B cell (primary cell): ENCODE measurements around the gene ZNF683. TPM values are rescaled to one million over a fixed set of nuclear protein-coding genes. Genes with fewer than 3 reads are reported as not detected.

Experiments used
- ATAC-seq: fragments of 200-7000 bp; cut with Tn5 transposase; one replicate; pipeline ENCODE4 v1.10.0; 2021; ENCODE audit warnings: low read depth, mild to moderate bottlenecking, moderate number of reproducible peaks, moderate library complexity
- CTCF ChIA-PET: fragments of 350-600 bp; sonication (Branson Sonifier 250); formaldehyde crosslinking; loops from one replicate; lab custom pipeline; 2021; ENCODE audit warnings: antibody characterized with exemption, inconsistent platforms; lab: Charles Lee
- POLR2A ChIA-PET: fragments of 350-600 bp; sonication (Branson Sonifier 250); formaldehyde crosslinking; loops from one replicate; lab custom pipeline; 2021; ENCODE audit warnings: antibody characterized with exemption; lab: Charles Lee
- DNase-seq: peaks from one replicate; pipeline ENCODE4 v3.0.0; 2013
- H2AFZ ChIP-seq: 2 replicates; pipeline ENCODE4 v1.6.1; 2012; ENCODE audit warnings: mild to moderate bottlenecking, low read depth, low read length; ENCODE audit not compliant: insufficient read depth, poor library complexity, severe bottlenecking
- H3K27ac ChIP-seq, 2 donors: 1 replicate in 1 of 2; 2 replicates in 1 of 2; pipeline ENCODE4 v1.5.1; 2012 to 2013; ENCODE audit warnings: low read length in 2 of 2, mild to moderate bottlenecking in 2 of 2, moderate library complexity in 1 of 2
- H3K27me3 ChIP-seq, 4 experiments: fragments of 200-600 bp in 1 of 4; sonication (generic) in 1 of 4; replicated peaks in 1 of 4; 1 replicate in 2 of 4; 2 replicates in 2 of 4; pipeline versions ENCODE4 v1.6.1 to v1.7.0; 2013 to 2016; ENCODE audit warnings: low read length in 3 of 4, mild to moderate bottlenecking in 2 of 4, mixed read lengths in 1 of 4, moderate library complexity in 1 of 4; ENCODE audit not compliant: insufficient read depth in 4 of 4, control insufficient read depth in 3 of 4; ENCODE audit errors: control extremely low read depth in 1 of 4
- H3K36me3 ChIP-seq, 2 experiments: replicated peaks in 1 of 2; 1 replicate in 1 of 2; 2 replicates in 1 of 2; pipeline versions ENCODE4 v1.6.1 to v1.7.1; 2013; ENCODE audit warnings: low read length in 1 of 2; ENCODE audit not compliant: insufficient read depth in 2 of 2, control insufficient read depth in 1 of 2; ENCODE audit errors: control extremely low read depth in 1 of 2, extremely low read depth in 1 of 2
- H3K4me1 ChIP-seq, 2 donors: fragments of 200-600 bp in 1 of 2; sonication (generic) in 1 of 2; 1 replicate in 1 of 2; 2 replicates in 1 of 2; pipeline versions ENCODE4 v1.5.1 to v1.6.1; 2013 to 2017; ENCODE audit warnings: low read length in 2 of 2; ENCODE audit not compliant: control insufficient read depth in 2 of 2, insufficient read depth in 2 of 2
- H3K4me2 ChIP-seq: replicated peaks from 2 replicates; pipeline ENCODE3; 2012; ENCODE audit warnings: mild to moderate bottlenecking, low read depth, low read length; ENCODE audit not compliant: poor library complexity, severe bottlenecking
- H3K4me3 ChIP-seq, 5 experiments: fragments of 200-600 bp in 1 of 5; sonication (generic) in 1 of 5; 1 replicate in 3 of 5; 2 replicates in 2 of 5; pipeline versions ENCODE4 v1.5.1 to v1.7.0; 2011 to 2016; ENCODE audit warnings: low read length in 4 of 5, mild to moderate bottlenecking in 4 of 5, low read depth in 2 of 5, control low read depth in 1 of 5, moderate library complexity in 1 of 5; ENCODE audit not compliant: insufficient read depth in 1 of 5; ENCODE audit errors: control extremely low read depth in 1 of 5, extremely low read depth in 1 of 5
- H3K79me2 ChIP-seq: fragments of 200-600 bp; sonication (generic); one replicate; pipeline ENCODE4 v1.6.0; 2016; ENCODE audit warnings: low read length; ENCODE audit not compliant: control insufficient read depth, insufficient read depth
- H3K9ac ChIP-seq: fragments of 200-600 bp; sonication (generic); 2 replicates; pipeline ENCODE4 v1.6.1; 2017; ENCODE audit warnings: mild to moderate bottlenecking, low read length, moderate library complexity
- H3K9me3 ChIP-seq, 3 donors: one replicate each; pipeline versions ENCODE4 v1.6.1 to v1.7.1; 2013; ENCODE audit warnings: low read length in 2 of 3; ENCODE audit not compliant: control insufficient read depth in 2 of 3, insufficient read depth in 1 of 3; ENCODE audit errors: control extremely low read depth in 1 of 3
- H4K20me1 ChIP-seq: 2 replicates; pipeline ENCODE4 v1.6.0; 2012; ENCODE audit warnings: mild to moderate bottlenecking, low read length; ENCODE audit not compliant: insufficient read depth, control insufficient read depth, poor library complexity, severe bottlenecking
- H3K27ac Mint-ChIP-seq: one replicate; pipeline ENCODE4 v1.8.0; 2021; ENCODE audit warnings: mixed read lengths
- H3K27me3 Mint-ChIP-seq: one replicate; pipeline ENCODE4 v1.8.0; 2021; ENCODE audit warnings: mixed read lengths
- H3K4me1 Mint-ChIP-seq: one replicate; pipeline ENCODE4 v1.8.0; 2021; ENCODE audit warnings: mixed read lengths
- H3K4me3 Mint-ChIP-seq: one replicate; pipeline ENCODE4 v1.8.0; 2021; ENCODE audit warnings: mixed read lengths
- H3K9me3 Mint-ChIP-seq: one replicate; pipeline ENCODE4 v1.8.0; 2022; ENCODE audit warnings: mixed read lengths; ENCODE audit not compliant: insufficient read depth
- EZH2 ChIP-seq: IDR thresholded peaks from 2 replicates; pipeline ENCODE4 v1.6.1; 2012; ENCODE audit warnings: borderline replicate concordance, low read depth, mild to moderate bottlenecking, moderate library complexity, low read length; ENCODE audit not compliant: insufficient read depth, poor library complexity, severe bottlenecking
- WGBS: methylation state at CpG from one replicate; pipeline ENCODE4 v1.1.5; 2013; ENCODE audit warnings: missing lambda C conversion rate; ENCODE audit not compliant: insufficient coverage; 5-methylcytosine and 5-hydroxymethylcytosine counted together
- intact Hi-C: fragments of 100-400 bp; cut with micrococcal nuclease; formaldehyde crosslinking; loops from one replicate; pipeline ENCODE4 v1.10.0; 2022
- polyA plus RNA-seq: library from polyadenylated mRNA; depleted of rRNA; stranded (reverse); fragments of >200 nt; gene quantifications from 2 replicates; pipeline ENCODE4 v1.2.3, GENCODE V29; 2012
- total RNA-seq, 2 donors: library from RNA; stranded (reverse); fragments of 120-200 nt in 1 of 2; gene quantifications; 1 replicate in 1 of 2; 2 replicates in 1 of 2; pipeline versions ENCODE4 v1.2.3 to v1.2.4, GENCODE V29; 2013 to 2022
- TF ChIP-seq, protein P1 (sequence below): fragments of 200-600 bp; IDR thresholded peaks from one replicate; pipeline ENCODE4 v1.8.0; 2022; ENCODE audit warnings: antibody characterized with exemption, mild to moderate bottlenecking

The ZNF683 gene
- total and polyA plus RNA-seq, 2 donors (not counting 1 experiment from before 2014, with no cell fraction given), result 0.45 to 0.67 TPM

DNA sequence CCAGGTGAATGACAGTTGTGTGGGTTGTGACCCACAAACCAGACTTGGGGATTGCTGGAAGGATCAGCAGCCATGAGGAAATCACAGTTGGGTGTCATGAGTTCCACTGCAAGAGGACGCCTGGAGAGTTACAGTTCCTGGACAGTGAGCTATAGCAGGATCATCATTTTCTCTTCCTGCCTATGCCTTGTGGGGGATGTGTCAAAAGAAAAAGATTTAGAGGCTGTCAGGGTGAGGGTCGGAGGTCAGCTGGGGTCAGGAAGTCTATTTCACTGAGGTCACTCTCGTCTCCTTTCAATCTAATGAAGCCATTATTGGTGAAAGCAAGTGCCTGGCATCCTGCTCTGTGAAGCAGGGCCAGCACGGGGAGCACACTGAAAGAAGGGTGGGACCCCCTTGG is 31.1 kb upstream of the ZNF683 start:
- H3K4me2 ChIP-seq, result no peak overlapping the region
- H4K20me1 ChIP-seq, result no peaks in the 10 kb centered on the region
- no peaks in the 10 kb centered on the region for H3K79me2 ChIP-seq
- intact Hi-C loops, result no loop called here
- peaks cover 0 to 7% (median under 1%) of the 10 kb centered on the region in 4 experiments for H3K27me3 ChIP-seq
- CTCF ChIA-PET, result interaction anchor here (1.3 to 4.5 kb wide), 2 partner anchors 13 to 170 kb away, joined by 3 to 35 read pairs; partner anchors contain the start of gene CEP85
- 39% methylated on average over 3 of the region's 4 CpGs for WGBS
- Mint-ChIP-seq H3K27ac (no peak overlapping the region), H3K9me3 (no peaks in the 10 kb centered on the region), H3K4me1 (peaks cover 2% of the 10 kb centered on the region), H3K27me3 (peaks cover 43% of the 10 kb centered on the region), H3K4me3 (no peak overlapping the region)
- POLR2A ChIA-PET, result no interaction called here
- no peak for TF ChIP-seq EZH2
- TF ChIP-seq, protein P1, sequence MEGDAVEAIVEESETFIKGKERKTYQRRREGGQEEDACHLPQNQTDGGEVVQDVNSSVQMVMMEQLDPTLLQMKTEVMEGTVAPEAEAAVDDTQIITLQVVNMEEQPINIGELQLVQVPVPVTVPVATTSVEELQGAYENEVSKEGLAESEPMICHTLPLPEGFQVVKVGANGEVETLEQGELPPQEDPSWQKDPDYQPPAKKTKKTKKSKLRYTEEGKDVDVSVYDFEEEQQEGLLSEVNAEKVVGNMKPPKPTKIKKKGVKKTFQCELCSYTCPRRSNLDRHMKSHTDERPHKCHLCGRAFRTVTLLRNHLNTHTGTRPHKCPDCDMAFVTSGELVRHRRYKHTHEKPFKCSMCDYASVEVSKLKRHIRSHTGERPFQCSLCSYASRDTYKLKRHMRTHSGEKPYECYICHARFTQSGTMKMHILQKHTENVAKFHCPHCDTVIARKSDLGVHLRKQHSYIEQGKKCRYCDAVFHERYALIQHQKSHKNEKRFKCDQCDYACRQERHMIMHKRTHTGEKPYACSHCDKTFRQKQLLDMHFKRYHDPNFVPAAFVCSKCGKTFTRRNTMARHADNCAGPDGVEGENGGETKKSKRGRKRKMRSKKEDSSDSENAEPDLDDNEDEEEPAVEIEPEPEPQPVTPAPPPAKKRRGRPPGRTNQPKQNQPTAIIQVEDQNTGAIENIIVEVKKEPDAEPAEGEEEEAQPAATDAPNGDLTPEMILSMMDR, result no peak
- H3K36me3 ChIP-seq, result no peaks in the 10 kb centered on the region
- ATAC-seq (no peak), DNase-seq (no peak)
- H3K27ac ChIP-seq, result no peak overlapping the region
- no peak overlapping the region for H3K4me3 ChIP-seq
- H3K9me3 ChIP-seq, result peaks cover 0 to 9% (median 0%) of the 10 kb centered on the region in 3 donors
- peaks cover 2% of the 10 kb centered on the region in 2 donors for H3K4me1 ChIP-seq
- no peak overlapping the region for H2AFZ ChIP-seq
- no peak overlapping the region for H3K9ac ChIP-seq

DNA sequence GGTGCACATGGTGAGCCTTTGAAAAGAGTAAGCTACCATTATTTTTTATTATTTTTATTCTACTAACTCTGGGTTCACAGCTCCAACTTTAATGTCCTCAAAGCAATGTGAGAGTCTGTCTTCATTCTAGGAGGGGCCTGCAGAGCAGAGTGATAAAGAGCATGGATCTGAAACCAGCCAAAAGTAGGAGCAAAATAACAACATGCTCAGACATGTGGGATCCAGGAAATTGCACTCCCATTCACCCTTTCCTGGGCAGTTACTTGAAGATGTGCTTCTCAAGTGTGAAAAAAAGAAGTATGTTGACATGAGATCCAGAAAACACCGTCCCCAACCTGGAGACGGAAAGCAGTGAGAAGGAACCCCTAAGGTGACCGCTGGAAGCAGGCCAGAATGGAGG is 29.3 kb upstream of the ZNF683 start:
- TF ChIP-seq EZH2, result no peak
- TF ChIP-seq, protein P1, result no peak
- H3K79me2 ChIP-seq, result no peaks in the 10 kb centered on the region
- 87% methylated on average over 3 of the region's 3 CpGs for WGBS

More for the DNA sequence above, 29.3 kb upstream of the ZNF683 start:
- ChIA-PET POLR2A (no interaction called here), CTCF (interaction anchor here (0.9 to 1.4 kb wide), 3 partner anchors 15 to 38 kb away, joined by 3 to 4 read pairs (median 3); no protein-coding TSS in a partner anchor)
- ATAC-seq, result no peak
- no peaks in the 10 kb centered on the region for H3K9me3 Mint-ChIP-seq
- H2AFZ ChIP-seq, result no peak overlapping the region
- H3K4me3 ChIP-seq, result no peak overlapping the region
- no peak overlapping the region for H3K27ac ChIP-seq
- H3K27me3 ChIP-seq, result no peaks in the 10 kb centered on the region
- no peaks in the 10 kb centered on the region for H3K4me1 Mint-ChIP-seq
- no peaks in the 10 kb centered on the region for H4K20me1 ChIP-seq
- no peaks in the 10 kb centered on the region for H3K4me1 ChIP-seq
- H3K27me3 Mint-ChIP-seq, result peaks cover 35% of the 10 kb centered on the region
- no peaks in the 10 kb centered on the region for H3K9me3 ChIP-seq
- no peaks in the 10 kb centered on the region for H3K36me3 ChIP-seq
- intact Hi-C loops, result no loop called here
- H3K9ac ChIP-seq, result no peak overlapping the region
- no peak for DNase-seq
- H3K27ac Mint-ChIP-seq, result no peak overlapping the region
- H3K4me2 ChIP-seq, result no peak overlapping the region
- H3K4me3 Mint-ChIP-seq, result no peak overlapping the region
